Endothelial cell (in vitro differentiated cells): ENCODE results near the gene CDCP1. TPM values are rescaled to one million over a fixed set of nuclear protein-coding genes. Genes with fewer than 3 reads are reported as not detected.
A peak's percentile ranks its signal among the peaks of the same experiment; 100 is the strongest.

ENCODE experiments used
- DNase-seq: peaks from one replicate; pipeline ENCODE4 v3.0.0; 2021; ENCODE audit warnings: low spot score
- H3K27ac Mint-ChIP-seq: one replicate; pipeline ENCODE4 v1.8.0; 2021; ENCODE audit warnings: mixed read lengths, inconsistent platforms; ENCODE audit not compliant: unreplicated experiment
- H3K27me3 Mint-ChIP-seq: one replicate; pipeline ENCODE4 v1.8.0; 2021; ENCODE audit warnings: mild to moderate bottlenecking, moderate library complexity, mixed read lengths, inconsistent platforms; ENCODE audit not compliant: unreplicated experiment
- H3K36me3 Mint-ChIP-seq: one replicate; pipeline ENCODE4 v1.8.0; 2021; ENCODE audit warnings: mild to moderate bottlenecking, low read depth, mixed read lengths, inconsistent platforms; ENCODE audit not compliant: unreplicated experiment
- H3K4me1 Mint-ChIP-seq: one replicate; pipeline ENCODE4 v1.8.0; 2021; ENCODE audit warnings: mild to moderate bottlenecking, mixed read lengths, inconsistent platforms; ENCODE audit not compliant: unreplicated experiment
- H3K4me3 Mint-ChIP-seq: one replicate; pipeline ENCODE4 v1.8.0; 2021; ENCODE audit warnings: mild to moderate bottlenecking, mixed read lengths, inconsistent platforms; ENCODE audit not compliant: unreplicated experiment
- H3K9me3 Mint-ChIP-seq: one replicate; pipeline ENCODE4 v1.8.0; 2021; ENCODE audit warnings: mixed read lengths, inconsistent platforms; ENCODE audit not compliant: unreplicated experiment
- CTCF ChIP-seq: fragments of 200-600 bp; sonication (generic); IDR thresholded peaks from one replicate; pipeline ENCODE4 v1.5.0; 2021; ENCODE audit warnings: antibody characterized with exemption; ENCODE audit not compliant: unreplicated experiment
- total RNA-seq: library from RNA; stranded (reverse); fragmentation: NEBNext Ultra II Directional; extraction: Animal tissue kit (Norgen Biotek cat#: 25700); gene quantifications from one replicate; pipeline ENCODE4 v1.2.1, GENCODE V29; 2021; ENCODE audit not compliant: unreplicated experiment

Gene CDCP1
- total RNA-seq, 1 donor from 2014 or later, result 0.26 TPM

GRCh38 chr3:45153658-45154437 is 7.7 kb upstream of the CDCP1 start:
- Mint-ChIP-seq H3K4me1 (peaks cover 8% of the 10 kb centered on the region), H3K27ac (no peak overlapping the region), H3K27me3 (no peaks in the 10 kb centered on the region), H3K36me3 (peaks cover 4% of the 10 kb centered on the region), H3K9me3 (no peaks in the 10 kb centered on the region), H3K4me3 (no peak overlapping the region)
- DNase-seq, result no peak
- no peak for TF ChIP-seq CTCF

GRCh38 chr3:45152307-45152706 is 6.1 kb upstream of the CDCP1 start:
- Mint-ChIP-seq H3K27ac (no peak overlapping the region), H3K4me1 (no peaks in the 10 kb centered on the region), H3K36me3 (peaks cover 4% of the 10 kb centered on the region), H3K27me3 (no peaks in the 10 kb centered on the region), H3K4me3 (no peak overlapping the region), H3K9me3 (no peaks in the 10 kb centered on the region)
- no peak for TF ChIP-seq CTCF
- no peak for DNase-seq

GRCh38 chr3:45151100-45151499 is 4.9 kb upstream of the CDCP1 start:
- H3K27me3 Mint-ChIP-seq, result peaks cover 4% of the 10 kb centered on the region
- no peaks in the 10 kb centered on the region for H3K9me3 Mint-ChIP-seq
- H3K4me3 Mint-ChIP-seq, result no peak overlapping the region
- H3K4me1 Mint-ChIP-seq, result peaks cover 3% of the 10 kb centered on the region
- peaks cover 4% of the 10 kb centered on the region for H3K36me3 Mint-ChIP-seq
- H3K27ac Mint-ChIP-seq, result no peak overlapping the region
- no peak for DNase-seq
- TF ChIP-seq CTCF, result no peak

DNA sequence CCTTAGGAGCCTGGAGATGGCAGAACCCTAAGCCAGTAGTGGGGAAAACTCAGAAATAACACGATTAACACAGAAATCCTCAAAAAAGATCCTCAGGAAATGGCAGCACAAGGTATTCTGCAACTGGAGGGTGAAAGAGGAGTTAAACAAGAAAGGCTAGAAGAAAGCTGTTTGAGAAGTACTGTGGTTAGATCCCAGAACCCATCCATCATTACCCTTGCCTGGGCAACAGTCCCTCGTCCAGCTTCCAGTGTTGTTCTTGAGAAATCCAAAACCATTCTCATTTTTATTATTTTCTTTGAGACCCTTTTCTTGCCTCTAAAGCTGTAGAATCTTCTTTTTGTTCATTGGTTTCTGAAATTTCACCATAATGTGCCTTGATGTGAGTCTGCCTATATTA is 2.7 kb upstream of the CDCP1 start:
- Mint-ChIP-seq H3K4me1 (peaks cover 6% of the 10 kb centered on the region), H3K9me3 (no peaks in the 10 kb centered on the region), H3K36me3 (peaks cover 4% of the 10 kb centered on the region), H3K4me3 (no peak overlapping the region), H3K27me3 (peaks cover 6% of the 10 kb centered on the region), H3K27ac (no peak overlapping the region)
- TF ChIP-seq CTCF, result no peak
- DNase-seq, result no peak

- no peaks in the 10 kb centered on the region for H3K9me3 Mint-ChIP-seq
- H3K27ac Mint-ChIP-seq, result no peak overlapping the region
- TF ChIP-seq CTCF, result no peak
- peak overlapping the region; percentile 43 for H3K4me3 Mint-ChIP-seq
- H3K4me1 Mint-ChIP-seq, result peaks cover 6% of the 10 kb centered on the region
- DNase-seq, result no peak
- no peaks in the 10 kb centered on the region for H3K36me3 Mint-ChIP-seq
- H3K27me3 Mint-ChIP-seq, result peaks cover 7% of the 10 kb centered on the region
These were observed 955 bp downstream of the CDCP1 start for GRCh38 chr3:45145223-45145622.
